Measurements from ENCODE around the gene SLC12A8.

- TF ChIP-seq CTCF (IDR thresholded peaks at IDR 0.05), result no peak
- TF ChIP-seq POLR2A (IDR thresholded peaks at IDR 0.05), result no peak
Observed at GRCh38 chr3:125136515-125136914, 76.0 kb downstream of the SLC12A8 start.

Data from adrenal gland (tissue), 5 donors.